PC-3 (cell line): ENCODE data around the gene AKNA. TPM values are rescaled to one million over a fixed set of nuclear protein-coding genes. Genes with fewer than 3 reads are reported as not detected.
"Not testable (repeated sequence)": the region's sequence is repeated elsewhere in the genome, so short reads cannot be mapped to it uniquely, and the experiment has no call there.

Source experiments
- ATAC-seq: fragments of 200-7000 bp; cut with Tn5 transposase; 2 replicates; pipeline ENCODE4 v1.9.1; 2020; ENCODE audit warnings: mild to moderate bottlenecking, moderate library complexity
- BruUV-seq: library from RNA; stranded (reverse); fragments of 400-500 nt; replicated peaks from 2 replicates; lab custom pipeline; 2021; lab: Mats Ljungman, UMichigan
- CTCF ChIA-PET: fragments of 300-600 bp; sonication (Branson Sonifier 250); formaldehyde crosslinking; loops from one replicate; lab custom pipeline; 2022; ENCODE audit warnings: antibody characterized with exemption; lab: Charles Lee
- POLR2A ChIA-PET: fragments of 300-600 bp; sonication (Branson Sonifier 250); formaldehyde crosslinking; loops from one replicate; lab custom pipeline; 2022; ENCODE audit warnings: antibody characterized with exemption; ENCODE audit not compliant: unreplicated experiment; lab: Charles Lee
- DNase-seq: peaks from one replicate; pipeline ENCODE4 v3.0.0-alpha.2; 2015
- H2AFZ ChIP-seq: fragments of 300-600 bp; sonication (generic); 2 replicates; pipeline ENCODE4 v1.6.0; 2016; ENCODE audit warnings: antibody characterized with exemption, low read length
- H3F3A ChIP-seq: fragments of 300-600 bp; sonication (generic); one replicate; pipeline ENCODE4 v1.6.0; 2017; ENCODE audit warnings: antibody characterized with exemption, low read length, control low read depth, mild to moderate bottlenecking; ENCODE audit not compliant: unreplicated experiment
- H3K27ac ChIP-seq: fragments of 300-600 bp; sonication (generic); 2 replicates; pipeline ENCODE4 v1.5.1; 2016; ENCODE audit warnings: mild to moderate bottlenecking, low read length
- H3K27me3 ChIP-seq: fragments of 300-600 bp; sonication (generic); 2 replicates; pipeline ENCODE4 v1.6.1; 2016; ENCODE audit warnings: low read length, mixed read lengths
- H3K36me3 ChIP-seq: fragments of 300-600 bp; sonication (generic); 2 replicates; pipeline ENCODE4 v1.6.1; 2016; ENCODE audit warnings: low read depth, mixed run types, low read length, mixed read lengths
- H3K4me1 ChIP-seq: fragments of 300-600 bp; sonication (generic); 2 replicates; pipeline ENCODE4 v1.5.1; 2016; ENCODE audit warnings: low read length; ENCODE audit not compliant: insufficient read depth
- H3K4me2 ChIP-seq: fragments of 300-600 bp; sonication (generic); 2 replicates; pipeline ENCODE4 v1.6.0; 2016; ENCODE audit warnings: low read length
- H3K4me3 ChIP-seq: fragments of 300-600 bp; sonication (generic); 2 replicates; pipeline ENCODE4 v1.5.1; 2016; ENCODE audit warnings: mild to moderate bottlenecking, low read length, mixed read lengths
- H3K79me2 ChIP-seq: fragments of 300-600 bp; sonication (generic); 2 replicates; pipeline ENCODE4 v1.6.1; 2017; ENCODE audit warnings: low read length, mixed read lengths
- H3K9ac ChIP-seq: fragments of 300-600 bp; sonication (generic); 2 replicates; pipeline ENCODE4 v1.6.0; 2016; ENCODE audit warnings: mild to moderate bottlenecking, low read length
- H3K9me2 ChIP-seq: fragments of 300-600 bp; sonication (generic); replicated peaks from 2 replicates; pipeline ENCODE4 v1.6.1; 2016; ENCODE audit warnings: mixed run types, low read length, mixed read lengths
- H3K9me3 ChIP-seq: fragments of 300-600 bp; sonication (generic); 2 replicates; pipeline ENCODE4 v1.6.1; 2016; ENCODE audit warnings: low read length, mixed read lengths
- H4K20me1 ChIP-seq: fragments of 300-600 bp; sonication (generic); 2 replicates; pipeline ENCODE4 v1.6.1; 2016; ENCODE audit warnings: low read length, mixed read lengths
- EZH2 ChIP-seq: fragments of 300-600 bp; sonication (generic); IDR thresholded peaks from one replicate; pipeline ENCODE4 v1.6.1; 2017; ENCODE audit warnings: antibody characterized with exemption, mild to moderate bottlenecking, low read length; ENCODE audit not compliant: unreplicated experiment
- EZH2phosphoT487 ChIP-seq: fragments of 300-600 bp; sonication (generic); IDR thresholded peaks from 2 replicates; pipeline ENCODE4 v1.6.1; 2018; ENCODE audit warnings: mild to moderate bottlenecking, antibody characterized with exemption, low read length, borderline replicate concordance
- intact Hi-C: fragments of 100-400 bp; cut with micrococcal nuclease; formaldehyde crosslinking; loops from 2 replicates; pipeline ENCODE4 v1.9.0; 2023
- total RNA-seq: library from RNA; depleted of rRNA; stranded (reverse); fragments of >200 nt; gene quantifications from 2 replicates; pipeline ENCODE4 v1.2.3, GENCODE V29; 2014
- TF ChIP-seq, protein P1 (sequence below): fragments of 300-600 bp; sonication (generic); conservative IDR thresholded peaks from 2 replicates; pipeline ENCODE4 v1.5.1; 2017; ENCODE audit warnings: antibody characterized with exemption, low read depth, mild to moderate bottlenecking, low read length

AKNA gene
- total RNA-seq, 1 experiment from 2014 or later = 9.1 TPM

DNA sequence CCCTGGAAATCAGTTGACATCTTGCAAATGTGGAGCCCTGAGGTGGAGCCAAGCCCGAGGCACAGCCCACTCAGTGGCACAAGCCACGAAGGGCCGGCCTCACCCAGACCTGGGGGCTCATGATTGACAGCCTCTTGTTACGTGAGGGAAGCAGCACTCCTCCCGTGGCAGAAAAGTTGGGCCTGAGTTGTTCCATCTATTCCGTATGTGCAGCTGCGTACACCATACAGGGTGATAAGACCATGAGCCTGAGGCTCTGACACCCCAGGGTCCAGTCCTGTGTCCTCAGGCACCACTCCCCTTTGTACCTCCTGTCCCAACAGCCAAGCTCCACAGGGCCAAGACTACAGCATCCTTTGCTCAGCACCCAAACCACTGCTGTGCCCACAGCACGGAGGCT lies 60.0 kb downstream of the AKNA start:
- no peak overlapping the region for H3K4me2 ChIP-seq
- no TSS peak for BruUV-seq
- no peak overlapping the region for H3K4me3 ChIP-seq
- no peaks in the 10 kb centered on the region for H3F3A ChIP-seq
- H3K9me2 ChIP-seq = no peaks in the 10 kb centered on the region
- H3K79me2 ChIP-seq = no peaks in the 10 kb centered on the region
- POLR2A ChIA-PET = no interaction called here
- ATAC-seq = no peak
- no peaks in the 10 kb centered on the region for H3K27me3 ChIP-seq
- H3K4me1 ChIP-seq = no peaks in the 10 kb centered on the region
- no peak overlapping the region for H2AFZ ChIP-seq
- H3K9ac ChIP-seq = no peak overlapping the region
- H3K27ac ChIP-seq = no peak overlapping the region
- H4K20me1 ChIP-seq = no peaks in the 10 kb centered on the region
- DNase-seq = no peak
- H3K36me3 ChIP-seq = no peaks in the 10 kb centered on the region
- intact Hi-C loops = no loop called here
- no peak for TF ChIP-seq EZH2phosphoT487
- TF ChIP-seq, protein P1, sequence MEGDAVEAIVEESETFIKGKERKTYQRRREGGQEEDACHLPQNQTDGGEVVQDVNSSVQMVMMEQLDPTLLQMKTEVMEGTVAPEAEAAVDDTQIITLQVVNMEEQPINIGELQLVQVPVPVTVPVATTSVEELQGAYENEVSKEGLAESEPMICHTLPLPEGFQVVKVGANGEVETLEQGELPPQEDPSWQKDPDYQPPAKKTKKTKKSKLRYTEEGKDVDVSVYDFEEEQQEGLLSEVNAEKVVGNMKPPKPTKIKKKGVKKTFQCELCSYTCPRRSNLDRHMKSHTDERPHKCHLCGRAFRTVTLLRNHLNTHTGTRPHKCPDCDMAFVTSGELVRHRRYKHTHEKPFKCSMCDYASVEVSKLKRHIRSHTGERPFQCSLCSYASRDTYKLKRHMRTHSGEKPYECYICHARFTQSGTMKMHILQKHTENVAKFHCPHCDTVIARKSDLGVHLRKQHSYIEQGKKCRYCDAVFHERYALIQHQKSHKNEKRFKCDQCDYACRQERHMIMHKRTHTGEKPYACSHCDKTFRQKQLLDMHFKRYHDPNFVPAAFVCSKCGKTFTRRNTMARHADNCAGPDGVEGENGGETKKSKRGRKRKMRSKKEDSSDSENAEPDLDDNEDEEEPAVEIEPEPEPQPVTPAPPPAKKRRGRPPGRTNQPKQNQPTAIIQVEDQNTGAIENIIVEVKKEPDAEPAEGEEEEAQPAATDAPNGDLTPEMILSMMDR = no peak
- TF ChIP-seq EZH2 = no peak
- H3K9me3 ChIP-seq = no peaks in the 10 kb centered on the region
- CTCF ChIA-PET = no interaction called here

DNA sequence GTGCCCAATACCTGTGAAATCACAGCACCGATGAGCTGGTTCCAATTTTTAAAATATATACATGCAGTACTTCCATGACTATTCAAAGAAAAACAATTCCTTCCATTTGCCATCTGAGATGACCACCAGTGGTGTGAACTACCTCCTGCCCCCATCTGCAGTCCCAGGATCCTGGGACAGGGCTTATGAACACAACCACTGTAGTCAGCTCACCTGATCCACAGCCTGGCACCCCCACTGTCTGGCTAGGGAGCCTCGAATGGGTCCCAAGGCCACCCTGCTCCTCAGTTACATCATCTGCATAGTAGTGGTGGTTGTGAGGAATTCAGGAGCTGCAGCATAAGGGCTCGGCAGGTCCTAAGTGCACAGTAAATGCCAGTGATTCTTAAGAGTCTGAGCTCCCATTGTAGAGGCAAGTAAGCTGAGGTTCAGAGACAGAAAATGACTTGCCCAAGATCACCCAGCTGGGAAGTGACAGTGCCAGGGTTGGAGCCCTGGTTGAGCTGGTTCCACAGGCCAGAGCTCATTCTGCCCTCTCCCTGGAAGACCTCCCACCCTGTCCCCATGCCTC lies 62.0 kb downstream of the AKNA start:
- intact Hi-C loops, H3K9ac ChIP-seq, CTCF ChIA-PET, BruUV-seq, ATAC-seq, H3F3A ChIP-seq, H4K20me1 ChIP-seq, H3K9me2 ChIP-seq, H2AFZ ChIP-seq, H3K27ac ChIP-seq, POLR2A ChIA-PET, H3K4me3 ChIP-seq, DNase-seq, H3K36me3 ChIP-seq, H3K79me2 ChIP-seq, H3K9me3 ChIP-seq, H3K4me1 ChIP-seq, H3K4me2 ChIP-seq, H3K27me3 ChIP-seq: not testable (repeated sequence)

DNA sequence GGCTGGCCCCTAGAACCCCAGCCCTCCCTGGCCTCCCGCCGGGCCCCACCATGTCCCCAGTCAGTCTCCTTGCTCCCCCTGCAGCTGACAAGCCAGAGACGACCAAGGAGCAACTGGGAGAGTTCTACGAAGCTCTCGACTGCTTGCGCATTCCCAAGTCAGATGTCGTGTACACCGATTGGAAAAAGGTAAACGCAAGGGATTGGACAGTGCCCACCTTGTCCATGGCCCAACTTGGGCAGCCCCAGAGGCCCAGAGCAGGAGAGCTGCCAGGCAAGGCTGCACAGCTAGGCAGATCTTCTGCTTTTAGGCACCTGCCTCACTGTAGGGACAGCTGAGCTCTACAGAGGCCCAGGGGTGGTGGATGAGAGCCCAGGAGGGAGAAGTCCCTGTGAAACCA lies 62.8 kb downstream of the AKNA start:
- H3K4me3 ChIP-seq, H4K20me1 ChIP-seq, H3K27me3 ChIP-seq, H3F3A ChIP-seq, H3K9ac ChIP-seq, BruUV-seq, H3K9me2 ChIP-seq, H3K4me1 ChIP-seq, intact Hi-C loops, H3K36me3 ChIP-seq, H3K27ac ChIP-seq, H3K79me2 ChIP-seq, H3K9me3 ChIP-seq, H2AFZ ChIP-seq, CTCF ChIA-PET, DNase-seq, ATAC-seq, H3K4me2 ChIP-seq: not testable (repeated sequence)
- POLR2A ChIA-PET = interaction anchor here (0.5 kb wide), 1 partner anchor 1994 kb away, joined by 3 read pairs; no protein-coding TSS in a partner anchor

DNA sequence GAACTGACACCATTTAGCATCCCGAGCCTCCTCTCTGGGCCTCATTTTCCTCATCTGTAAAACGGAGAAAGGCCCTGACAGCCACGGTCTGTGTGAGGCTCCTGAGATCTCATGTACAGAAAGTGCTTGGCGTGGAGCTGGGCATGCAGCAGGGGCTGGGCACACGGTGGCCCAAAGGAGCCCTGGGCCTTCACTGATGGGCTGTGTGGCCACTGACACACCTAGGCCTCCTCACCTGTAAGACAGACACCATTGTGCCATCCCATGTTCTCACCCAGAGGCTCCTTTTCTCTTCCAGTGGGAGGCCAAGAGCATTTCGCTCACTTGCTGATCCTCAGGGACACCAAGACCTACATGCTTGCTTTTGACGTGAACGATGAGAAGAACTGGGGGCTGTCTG lies 63.3 kb downstream of the AKNA start:
- CTCF ChIA-PET = no interaction called here
- Histone ChIP-seq H3K4me2 (no peak overlapping the region), H3K4me1 (no peaks in the 10 kb centered on the region), H3K9ac (no peak overlapping the region), H4K20me1 (no peaks in the 10 kb centered on the region), H3K9me2 (no peaks in the 10 kb centered on the region), H3F3A (no peaks in the 10 kb centered on the region), H3K27me3 (no peaks in the 10 kb centered on the region), H3K36me3 (no peaks in the 10 kb centered on the region), H3K27ac (no peak overlapping the region), H3K9me3 (no peaks in the 10 kb centered on the region), H3K79me2 (no peaks in the 10 kb centered on the region), H2AFZ (no peak overlapping the region), H3K4me3 (no peak overlapping the region)
- ATAC-seq (no peak), DNase-seq (no peak)
- no peak for TF ChIP-seq EZH2phosphoT487
- TF ChIP-seq, protein P1 = no peak
- no peak for TF ChIP-seq EZH2
- POLR2A ChIA-PET = interaction anchor here (0.5 kb wide), 1 partner anchor 1995 kb away, joined by 3 read pairs; no protein-coding TSS in a partner anchor
- BruUV-seq = no TSS peak
- intact Hi-C loops = no loop called here

DNA sequence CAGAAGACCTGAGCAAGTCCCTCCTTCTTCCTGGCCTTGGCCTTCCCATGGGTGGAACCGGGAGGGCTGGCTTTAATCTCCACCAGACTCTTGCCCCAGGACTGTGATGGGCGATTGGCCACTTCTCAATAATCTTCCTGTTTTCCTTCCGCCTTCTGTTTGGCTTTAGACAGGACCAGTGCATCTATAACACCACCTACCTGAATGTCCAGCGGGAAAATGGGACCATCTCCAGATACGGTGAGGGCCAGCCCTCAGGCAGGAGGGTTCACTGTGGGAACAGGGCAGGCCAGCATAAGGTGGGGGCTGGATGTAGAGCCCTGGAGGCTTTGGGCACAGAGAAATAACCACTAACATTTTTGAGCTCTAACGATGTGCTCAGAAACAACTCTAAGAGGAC lies 63.9 kb downstream of the AKNA start:
- ATAC-seq, H3K36me3 ChIP-seq, H3K4me1 ChIP-seq, H3K4me3 ChIP-seq, H3K27me3 ChIP-seq, H3K9me3 ChIP-seq, intact Hi-C loops, H3K4me2 ChIP-seq, BruUV-seq, H3F3A ChIP-seq, DNase-seq, H3K27ac ChIP-seq, H4K20me1 ChIP-seq, CTCF ChIA-PET, POLR2A ChIA-PET, H3K9me2 ChIP-seq, H3K79me2 ChIP-seq, H3K9ac ChIP-seq, H2AFZ ChIP-seq: not testable (repeated sequence)
